Uterus (tissue), 2 donors: ENCODE data around the gene COL1A1.

Experiments used
- CTCF ChIP-seq, 4 experiments: fragments of 200-600 bp in 2 of 4; fragments of 450-650 bp in 2 of 4; sonication (generic) in 2 of 4; IDR thresholded peaks; one replicate each; pipeline ENCODE4 v1.5.1; 2016 to 2019; ENCODE audit warnings: antibody characterized with exemption in 4 of 4, mild to moderate bottlenecking in 2 of 4, moderate library complexity in 1 of 4
- POLR2A ChIP-seq, 2 donors: fragments of 450-650 bp; IDR thresholded peaks; one replicate each; pipeline ENCODE4 v1.6.1; 2016; ENCODE audit warnings: antibody characterized with exemption in 2 of 2, mild to moderate bottlenecking in 1 of 2, moderate library complexity in 1 of 2

- TF ChIP-seq CTCF (IDR thresholded peaks at IDR 0.05), result no peak
- no peak for TF ChIP-seq POLR2A (IDR thresholded peaks at IDR 0.05)
These were observed 21.5 kb upstream of the COL1A1 start for GRCh38 chr17:50222922-50223321.
